HG03103 (cell line): ENCODE results near the gene ZNF467.

ENCODE experiments used
- ATAC-seq: cut with Tn5 transposase; IDR thresholded peaks from one replicate; pipeline ENCODE4 v1.9.1; 2021; ENCODE audit warnings: low read depth; ENCODE audit not compliant: unreplicated experiment

ZNF467 gene

GRCh38 chr7:149772956-149773434 lies 393 bp downstream of the ZNF467 start:
- no peak for ATAC-seq

GRCh38 chr7:149772241-149772955 lies 990 bp downstream of the ZNF467 start:
- no peak for ATAC-seq

DNA sequence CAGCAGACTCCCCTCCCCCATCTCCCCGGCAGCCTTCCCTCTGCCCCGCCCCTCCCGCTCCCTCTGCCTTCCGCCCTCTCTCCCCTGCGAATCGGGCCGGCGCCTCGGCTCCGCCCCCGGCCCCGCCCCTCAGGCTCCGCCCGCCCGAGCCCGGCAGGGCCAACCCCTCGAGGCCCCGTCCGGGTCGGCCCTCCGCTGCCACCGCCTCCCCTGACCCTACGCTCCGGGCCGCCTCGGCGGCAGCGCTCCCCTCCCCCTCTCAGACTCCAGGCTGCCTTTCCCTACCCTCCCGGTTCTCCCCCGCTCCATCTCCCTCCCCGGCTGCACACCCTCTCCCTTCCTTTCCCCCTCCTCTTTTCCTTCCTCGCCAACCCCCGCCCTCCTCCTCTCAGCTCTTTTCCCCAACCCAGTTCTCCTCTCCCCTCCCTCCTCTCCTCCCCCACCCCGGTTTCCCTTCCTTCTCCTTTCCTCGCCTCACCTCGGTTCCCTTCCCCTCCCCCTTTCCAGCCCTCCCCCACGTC lies 1.6 kb downstream of the ZNF467 start:
- ATAC-seq = peak; percentile 97

GRCh38 chr7:149770728-149771636 lies 2.4 kb downstream of the ZNF467 start:
- peak; percentile 9 for ATAC-seq

- ATAC-seq = no peak
These were observed 3.5 kb downstream of the ZNF467 start for GRCh38 chr7:149769915-149770314.

DNA sequence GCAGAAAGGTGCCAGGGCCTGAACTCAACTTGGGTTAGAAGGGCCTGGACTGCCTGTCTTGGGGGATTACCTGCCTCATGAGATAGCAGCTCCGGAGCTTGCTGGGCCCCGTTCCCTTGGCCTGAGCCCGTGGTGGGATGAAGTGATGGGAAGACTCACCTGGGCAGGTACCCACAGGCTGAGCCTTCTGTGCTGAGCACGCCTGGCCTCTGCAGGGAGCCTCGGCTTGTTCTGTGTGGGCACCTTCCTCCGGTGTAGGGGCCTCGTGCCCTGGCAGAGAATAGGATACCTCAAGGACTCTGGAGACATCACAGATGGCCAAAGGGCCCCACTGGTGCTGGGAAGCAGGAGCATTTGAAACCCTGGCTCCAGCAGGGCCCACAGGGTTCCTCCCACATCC lies 4.5 kb downstream of the ZNF467 start:
- ATAC-seq = no peak

GRCh38 chr7:149767068-149767467 lies 6.3 kb downstream of the ZNF467 start:
- no peak for ATAC-seq

GRCh38 chr7:149766135-149766675 lies 7.2 kb downstream of the ZNF467 start:
- ATAC-seq = no peak

- ATAC-seq = no peak
These were observed 7.8 kb downstream of the ZNF467 start for GRCh38 chr7:149765399-149766121.

- no peak for ATAC-seq
These were observed 8.6 kb downstream of the ZNF467 start for GRCh38 chr7:149764481-149765398.

- ATAC-seq = no peak
These were observed 9.7 kb downstream of the ZNF467 start for GRCh38 chr7:149763563-149764240.

- no peak for ATAC-seq
These were observed 10.8 kb downstream of the ZNF467 start for GRCh38 chr7:149762610-149763009.

DNA sequence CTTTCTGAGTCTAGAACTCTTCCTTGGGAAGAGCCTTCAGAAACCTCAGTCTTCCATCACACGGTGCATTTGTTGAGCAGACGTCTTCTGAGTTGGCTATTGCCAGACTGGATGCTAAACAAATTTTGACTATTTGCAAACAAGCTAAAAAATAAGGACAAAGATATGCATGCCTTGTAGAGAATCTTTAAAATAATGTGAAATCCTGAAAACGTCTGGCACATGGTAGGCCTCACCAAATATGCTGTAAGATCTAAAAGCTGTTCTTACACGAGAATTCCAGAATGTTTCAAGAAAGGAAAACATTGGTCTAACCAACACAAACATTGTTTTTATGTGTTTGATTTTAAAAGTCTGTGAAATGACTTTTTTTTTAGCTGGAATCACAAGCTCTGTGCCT lies 11.3 kb downstream of the ZNF467 start:
- no peak for ATAC-seq

DNA sequence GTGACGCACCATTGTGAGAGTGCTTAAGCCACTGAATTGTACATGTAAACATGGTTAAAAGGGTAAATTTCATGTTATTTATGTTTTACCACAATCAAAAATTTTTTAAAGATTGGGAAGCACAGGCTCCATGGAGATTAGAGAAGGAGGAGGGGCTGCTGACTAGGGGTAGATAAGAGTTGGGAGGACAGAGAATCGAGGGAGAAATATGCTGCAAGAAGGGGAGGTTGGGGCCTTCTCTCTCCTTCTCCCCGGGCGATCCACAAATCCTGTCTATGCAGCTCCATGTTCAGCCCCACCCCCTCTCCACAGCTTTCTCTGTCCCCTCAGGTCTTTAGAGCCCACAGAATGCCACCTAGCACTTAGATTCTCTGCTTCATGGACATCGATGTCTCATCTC lies 12.1 kb downstream of the ZNF467 start:
- ATAC-seq = no peak

DNA sequence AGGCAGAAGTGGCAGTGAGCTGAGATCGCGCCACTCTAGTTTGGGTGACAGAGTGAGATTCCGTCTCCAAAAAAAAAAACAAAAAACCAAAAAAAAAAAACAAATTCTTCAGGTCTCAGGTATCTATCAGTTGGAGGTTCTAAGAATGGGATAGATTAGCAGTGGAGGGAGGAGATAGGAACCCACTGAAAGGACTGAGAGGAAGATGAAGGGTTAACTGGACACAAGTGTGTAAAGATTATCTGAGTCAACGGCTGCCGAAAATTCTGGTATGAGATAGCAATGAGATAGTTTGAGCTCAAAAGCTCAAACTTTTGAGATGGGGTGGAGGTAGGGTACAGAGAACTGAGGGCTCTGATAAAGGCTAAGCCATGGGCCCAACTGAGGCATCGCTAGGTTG lies 12.8 kb downstream of the ZNF467 start:
- no peak for ATAC-seq

GRCh38 chr7:149759093-149759860 lies 14.1 kb downstream of the ZNF467 start:
- ATAC-seq = no peak

- ATAC-seq = no peak
These were observed 19.8 kb downstream of the ZNF467 start for GRCh38 chr7:149753375-149754233.
